Measurements from ENCODE around the gene SAMM50. TPM values are rescaled to one million over a fixed set of nuclear protein-coding genes. Genes with fewer than 3 reads are reported as not detected.
"Not testable (repeated sequence)": the region's sequence is repeated elsewhere in the genome, so short reads cannot be mapped to it uniquely, and the experiment has no call there.

The SAMM50 gene
- total RNA-seq, 1 experiment from 2014 or later, result 65.1 TPM

- DNase-seq, result no peak
- H3K27me3 ChIP-seq, result no peaks in the 10 kb centered on the region
- peaks cover 16% of the 10 kb centered on the region for H3K36me3 ChIP-seq
- no peak overlapping the region for H3K4me3 ChIP-seq
- peaks cover 5% of the 10 kb centered on the region for H3K9me3 ChIP-seq
Observed at GRCh38 chr22:44004104-44004460, 48.8 kb downstream of the SAMM50 start.

- no peak overlapping the region for H3K4me3 ChIP-seq
- DNase-seq, result no peak
- peaks cover 5% of the 10 kb centered on the region for H3K9me3 ChIP-seq
- peaks cover 8% of the 10 kb centered on the region for H3K36me3 ChIP-seq
- no peaks in the 10 kb centered on the region for H3K27me3 ChIP-seq
Observed at GRCh38 chr22:44005524-44005923, 50.3 kb downstream of the SAMM50 start.

GRCh38 chr22:44012162-44012561, 56.9 kb downstream of the SAMM50 start:
- H3K36me3 ChIP-seq, result no peaks in the 10 kb centered on the region
- H3K9me3 ChIP-seq, result no peaks in the 10 kb centered on the region
- no peak overlapping the region for H3K4me3 ChIP-seq
- no peaks in the 10 kb centered on the region for H3K27me3 ChIP-seq
- no peak for DNase-seq

GRCh38 chr22:44012591-44012990, 57.3 kb downstream of the SAMM50 start:
- Histone ChIP-seq H3K36me3 (no peaks in the 10 kb centered on the region), H3K9me3 (no peaks in the 10 kb centered on the region), H3K27me3 (no peaks in the 10 kb centered on the region), H3K4me3 (no peak overlapping the region)
- DNase-seq, result no peak

GRCh38 chr22:44014241-44014640, 59.0 kb downstream of the SAMM50 start:
- no peaks in the 10 kb centered on the region for H3K27me3 ChIP-seq
- no peaks in the 10 kb centered on the region for H3K9me3 ChIP-seq
- no peak overlapping the region for H3K4me3 ChIP-seq
- H3K36me3 ChIP-seq, result no peaks in the 10 kb centered on the region
- no peak for DNase-seq

- H3K9me3 ChIP-seq, H3K27me3 ChIP-seq, H3K4me3 ChIP-seq, DNase-seq, H3K36me3 ChIP-seq: not testable (repeated sequence)
Observed at GRCh38 chr22:44016586-44016985, 61.3 kb downstream of the SAMM50 start.

GRCh38 chr22:44018594-44018993, 63.4 kb downstream of the SAMM50 start:
- no peak for DNase-seq
- Histone ChIP-seq H3K27me3 (no peaks in the 10 kb centered on the region), H3K36me3 (peaks cover 6% of the 10 kb centered on the region), H3K4me3 (no peak overlapping the region), H3K9me3 (no peaks in the 10 kb centered on the region)

- H3K27me3 ChIP-seq, result no peaks in the 10 kb centered on the region
- H3K4me3 ChIP-seq, result no peak overlapping the region
- no peak for DNase-seq
- H3K36me3 ChIP-seq, result peaks cover 6% of the 10 kb centered on the region
- no peaks in the 10 kb centered on the region for H3K9me3 ChIP-seq
Observed at GRCh38 chr22:44019416-44019815, 64.2 kb downstream of the SAMM50 start.

- no peak for DNase-seq
- Histone ChIP-seq H3K4me3 (no peak overlapping the region), H3K27me3 (no peaks in the 10 kb centered on the region), H3K9me3 (no peaks in the 10 kb centered on the region), H3K36me3 (peaks cover 6% of the 10 kb centered on the region)
Observed at GRCh38 chr22:44019846-44020245, 64.6 kb downstream of the SAMM50 start.

- no peaks in the 10 kb centered on the region for H3K27me3 ChIP-seq
- H3K4me3 ChIP-seq, result no peak overlapping the region
- no peaks in the 10 kb centered on the region for H3K9me3 ChIP-seq
- DNase-seq, result no peak
- peaks cover 8% of the 10 kb centered on the region for H3K36me3 ChIP-seq
Observed at GRCh38 chr22:44020981-44021380, 65.7 kb downstream of the SAMM50 start.

- Histone ChIP-seq H3K27me3 (no peaks in the 10 kb centered on the region), H3K9me3 (no peaks in the 10 kb centered on the region), H3K4me3 (peak overlapping the region; percentile 85), H3K36me3 (peaks cover 8% of the 10 kb centered on the region)
- DNase-seq, result peak; percentile 72
Observed at GRCh38 chr22:44023404-44024287, 68.4 kb downstream of the SAMM50 start.

GRCh38 chr22:44024288-44024921, 69.2 kb downstream of the SAMM50 start, which contains the start of gene PARVB:
Gene PARVB (plus strand): TSS chr22:44024302. CDS start chr22:44024340, 38 bp downstream.
- peak; percentile 39 for DNase-seq
- peak within 1 kb of the TSS; percentile 85 for H3K4me3 ChIP-seq
- H3K27me3 ChIP-seq, result no peaks in the 10 kb centered on the region
- no peaks in the 10 kb centered on the region for H3K9me3 ChIP-seq
- H3K36me3 ChIP-seq, result peaks cover 8% of the 10 kb centered on the region

GRCh38 chr22:44025171-44026065, 70.2 kb downstream of the SAMM50 start:
- Histone ChIP-seq H3K4me3 (peak overlapping the region; percentile 85), H3K9me3 (no peaks in the 10 kb centered on the region), H3K27me3 (no peaks in the 10 kb centered on the region), H3K36me3 (peaks cover 8% of the 10 kb centered on the region)
- no peak for DNase-seq

GRCh38 chr22:44026066-44026629, 70.9 kb downstream of the SAMM50 start:
- Histone ChIP-seq H3K4me3 (no peak overlapping the region), H3K9me3 (no peaks in the 10 kb centered on the region), H3K36me3 (peaks cover 4% of the 10 kb centered on the region), H3K27me3 (no peaks in the 10 kb centered on the region)
- DNase-seq, result no peak

GRCh38 chr22:44026630-44027511, 71.6 kb downstream of the SAMM50 start:
- no peak for DNase-seq
- Histone ChIP-seq H3K4me3 (no peak overlapping the region), H3K9me3 (no peaks in the 10 kb centered on the region), H3K27me3 (no peaks in the 10 kb centered on the region), H3K36me3 (peaks cover 2% of the 10 kb centered on the region)

GRCh38 chr22:44028091-44028490, 72.8 kb downstream of the SAMM50 start:
- DNase-seq, result no peak
- no peaks in the 10 kb centered on the region for H3K9me3 ChIP-seq
- H3K27me3 ChIP-seq, result no peaks in the 10 kb centered on the region
- H3K36me3 ChIP-seq, result peaks cover 2% of the 10 kb centered on the region
- no peak overlapping the region for H3K4me3 ChIP-seq
